Stimulated activated CD4-positive, alpha-beta T cell treated with anti-CD3 and anti-CD28 coated beads, Interleukin-2, amount 100 ng/mL, for 4 hours (primary cell): Measurements from ENCODE around the gene SEMA5A.

ENCODE experiments used
- DNase-seq: peaks from one replicate; pipeline ENCODE4 v3.0.0-alpha.2; 2020; ENCODE audit warnings: low read depth

The SEMA5A gene

GRCh38 chr5:9324348-9325077 lies 221.4 kb downstream of the SEMA5A start:
- DNase-seq, result no peak

- no peak for DNase-seq
Observed at GRCh38 chr5:9320652-9321051, 225.2 kb downstream of the SEMA5A start.

GRCh38 chr5:9318031-9318430 lies 227.8 kb downstream of the SEMA5A start:
- DNase-seq, result no peak

- no peak for DNase-seq
Observed at GRCh38 chr5:9316733-9317132, 229.1 kb downstream of the SEMA5A start.

GRCh38 chr5:9316041-9316440 lies 229.8 kb downstream of the SEMA5A start:
- no peak for DNase-seq

- no peak for DNase-seq
Observed at GRCh38 chr5:9314558-9314957, 231.3 kb downstream of the SEMA5A start.

GRCh38 chr5:9313751-9314150 lies 232.1 kb downstream of the SEMA5A start:
- DNase-seq, result no peak

GRCh38 chr5:9307150-9307549 lies 238.7 kb downstream of the SEMA5A start:
- DNase-seq, result no peak

GRCh38 chr5:9302218-9302617 lies 243.7 kb downstream of the SEMA5A start:
- no peak for DNase-seq

GRCh38 chr5:9301200-9301599 lies 244.7 kb downstream of the SEMA5A start:
- DNase-seq, result no peak

GRCh38 chr5:9297134-9297533 lies 248.7 kb downstream of the SEMA5A start:
- DNase-seq, result no peak

GRCh38 chr5:9295466-9295801 lies 250.4 kb downstream of the SEMA5A start:
- no peak for DNase-seq

- DNase-seq, result no peak
Observed at GRCh38 chr5:9294793-9295465, 250.9 kb downstream of the SEMA5A start.

- no peak for DNase-seq
Observed at GRCh38 chr5:9288234-9288633, 257.6 kb downstream of the SEMA5A start.

GRCh38 chr5:9284781-9285307 lies 261.0 kb downstream of the SEMA5A start:
- no peak for DNase-seq

GRCh38 chr5:9284272-9284671 lies 261.6 kb downstream of the SEMA5A start:
- DNase-seq, result no peak

GRCh38 chr5:9283473-9283872 lies 262.4 kb downstream of the SEMA5A start:
- DNase-seq, result no peak

GRCh38 chr5:9283021-9283420 lies 262.9 kb downstream of the SEMA5A start:
- DNase-seq, result no peak

GRCh38 chr5:9282211-9282610 lies 263.7 kb downstream of the SEMA5A start:
- DNase-seq, result no peak

GRCh38 chr5:9279774-9280173 lies 266.1 kb downstream of the SEMA5A start:
- DNase-seq, result no peak

- no peak for DNase-seq
Observed at GRCh38 chr5:9278921-9279603, 266.8 kb downstream of the SEMA5A start.

GRCh38 chr5:9269014-9269413 lies 276.9 kb downstream of the SEMA5A start:
- DNase-seq, result no peak

- DNase-seq, result no peak
Observed at GRCh38 chr5:9268226-9268625, 277.6 kb downstream of the SEMA5A start.
